Keratinocyte (primary cell): Measurements from ENCODE around the gene CSK. TPM values are rescaled to one million over a fixed set of nuclear protein-coding genes. Genes with fewer than 3 reads are reported as not detected.

Experiments used
- DNase-seq: peaks from one replicate; pipeline ENCODE4 v3.0.0-alpha.2; 2011; ENCODE audit warnings: low read depth, missing footprints, low spot score
- FAIRE-seq: peaks from 2 replicates; lab custom pipeline; 2011; peaks lifted over from hg19 to GRCh38; lab: Jason Lieb, UNC
- H2AFZ ChIP-seq: 2 replicates; pipeline ENCODE4 v1.6.0; 2012; ENCODE audit warnings: low read length, control low read depth, inconsistent platforms; ENCODE audit not compliant: control insufficient read depth
- H3K27ac ChIP-seq: 2 replicates; pipeline ENCODE4 v1.5.1; 2011; ENCODE audit warnings: low read length; ENCODE audit not compliant: control insufficient read depth, insufficient read depth
- H3K27me3 ChIP-seq: 3 replicates; pipeline ENCODE4 v1.6.0; 2011; ENCODE audit warnings: low read length; ENCODE audit not compliant: control insufficient read depth, insufficient read depth; ENCODE audit errors: extremely low read depth
- H3K36me3 ChIP-seq, 2 experiments: 2 replicates in 1 of 2; 3 replicates in 1 of 2; pipeline ENCODE4 v1.5.1; 2011; ENCODE audit warnings: low read length in 2 of 2, mild to moderate bottlenecking in 1 of 2; ENCODE audit not compliant: control insufficient read depth in 2 of 2, insufficient read depth in 2 of 2; ENCODE audit errors: extremely low read depth in 1 of 2
- H3K4me1 ChIP-seq: 3 replicates; pipeline ENCODE4 v1.5.1; 2011; ENCODE audit warnings: low read length; ENCODE audit not compliant: control insufficient read depth, insufficient read depth; ENCODE audit errors: extremely low read depth
- H3K4me2 ChIP-seq: 3 replicates; pipeline ENCODE4 v1.6.0; 2011; ENCODE audit warnings: low read depth, low read length; ENCODE audit not compliant: control insufficient read depth, insufficient read depth; ENCODE audit errors: extremely low read depth
- H3K4me3 ChIP-seq, 3 experiments: fragments of 200-600 bp in 1 of 3; sonication (generic) in 1 of 3; 2 replicates in 2 of 3; 3 replicates in 1 of 3; pipeline ENCODE4 v1.5.1; 2011 to 2016; ENCODE audit warnings: low read length in 3 of 3, mild to moderate bottlenecking in 3 of 3, control low read depth in 2 of 3, inconsistent platforms in 1 of 3, low read depth in 1 of 3, mixed read lengths in 1 of 3, mixed run types in 1 of 3, moderate library complexity in 1 of 3; ENCODE audit not compliant: control insufficient read depth in 2 of 3, insufficient read depth in 2 of 3; ENCODE audit errors: extremely low read depth in 1 of 3
- H3K79me2 ChIP-seq: 2 replicates; pipeline ENCODE4 v1.6.0; 2012; ENCODE audit warnings: low read length; ENCODE audit not compliant: control insufficient read depth, insufficient read depth
- H3K9ac ChIP-seq: 3 replicates; pipeline ENCODE4 v1.6.0; 2011; ENCODE audit warnings: low read length; ENCODE audit not compliant: control insufficient read depth, insufficient read depth; ENCODE audit errors: extremely low read depth
- H3K9me1 ChIP-seq: 3 replicates; pipeline ENCODE4 v1.6.0; 2011; ENCODE audit warnings: low read length; ENCODE audit not compliant: control insufficient read depth, insufficient read depth; ENCODE audit errors: extremely low read depth
- H3K9me3 ChIP-seq: 2 replicates; pipeline ENCODE4 v1.5.1; 2012; ENCODE audit warnings: low read depth, low read length; ENCODE audit not compliant: control insufficient read depth
- H4K20me1 ChIP-seq: 3 replicates; pipeline ENCODE4 v1.6.0; 2011; ENCODE audit warnings: low read length; ENCODE audit not compliant: control insufficient read depth, insufficient read depth; ENCODE audit errors: extremely low read depth
- CTCF ChIP-seq, 3 experiments: IDR thresholded peaks in 1 of 3; conservative IDR thresholded peaks in 1 of 3; optimal IDR thresholded peaks in 1 of 3; 2 replicates in 2 of 3; 3 replicates in 1 of 3; pipeline versions ENCODE3 to v1.5.1; 2011; ENCODE audit warnings: low read length in 3 of 3, mild to moderate bottlenecking in 3 of 3, moderate library complexity in 2 of 3, control low read depth in 1 of 3, inconsistent platforms in 1 of 3; ENCODE audit not compliant: insufficient read depth in 2 of 3; ENCODE audit errors: extremely low read depth in 1 of 3
- EZH2 ChIP-seq: IDR thresholded peaks from one replicate; pipeline ENCODE4 v1.6.1; 2012; ENCODE audit warnings: inconsistent platforms, mild to moderate bottlenecking, low read length, moderate library complexity
- dilution Hi-C: fragments of 300-500 bp; cut with MboI; formaldehyde crosslinking; loops from one replicate; pipeline ENCODE4 v1.7.0; 2020; ENCODE audit warnings: low sequenced_read_pairs; ENCODE audit not compliant: extremely low pct_ligation_motif_present
- polyA plus RNA-seq, 5 experiments: library from polyadenylated mRNA; depleted of rRNA in 3 of 5; stranded (reverse) in 3 of 5; stranded (forward) in 1 of 5; unstranded in 1 of 5; fragments of >200 nt; gene quantifications; 1 replicate in 1 of 5; 2 replicates in 3 of 5; 3 replicates in 1 of 5; pipeline versions ENCODE4 v1.2.1 to v1.2.3, GENCODE V29; 2011 to 2012; ENCODE audit warnings: missing spikeins in 2 of 5, low read depth in 1 of 5, low replicate concordance in 1 of 5

Gene CSK
- polyA plus RNA-seq, 1 donor (not counting 4 experiments of a cell fraction or from before 2014, with no cell fraction given), result 17.2 TPM

DNA sequence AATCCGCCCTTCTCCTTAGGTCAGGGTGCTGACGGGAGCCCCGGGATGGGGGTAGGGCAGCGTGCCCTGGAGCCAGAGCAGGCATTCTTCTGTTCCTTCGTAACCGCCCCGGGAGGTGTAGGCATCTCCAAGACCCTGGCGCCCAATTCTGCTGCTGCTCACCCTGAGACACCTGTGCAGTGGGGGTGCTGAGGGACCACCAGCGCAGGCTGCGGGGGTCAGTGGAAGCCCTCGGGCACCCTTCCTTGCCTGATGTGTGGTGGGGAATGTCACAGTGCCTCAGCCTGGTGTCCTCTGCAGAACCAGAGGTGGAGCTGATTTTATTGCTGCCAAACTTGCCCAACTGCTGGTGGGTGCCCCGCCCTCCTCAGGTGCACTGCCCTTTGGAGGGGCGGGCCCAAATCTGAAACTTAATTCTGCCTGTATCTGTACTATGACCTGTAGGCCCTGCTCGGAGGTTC, 7.3 kb downstream of the CSK start:
- H2AFZ ChIP-seq, result no peak overlapping the region
- TF ChIP-seq CTCF (optimal IDR thresholded peaks at IDR 0.05 in 1 of 3, IDR thresholded peaks at IDR 0.05 in 1 of 3, conservative IDR thresholded peaks at IDR 0.05 in 1 of 3; ENCODE audit: extremely low read depth in 1 of 3, insufficient read depth in 2 of 3, low read length in 3 of 3) (no peak), EZH2 (no peak)
- peak overlapping the region; percentile 46 for H3K4me2 ChIP-seq
- H3K27me3 ChIP-seq, result no peaks in the 10 kb centered on the region
- H3K9me3 ChIP-seq, result no peaks in the 10 kb centered on the region
- H3K9ac ChIP-seq, result no peak overlapping the region
- peaks cover 35% of the 10 kb centered on the region for H4K20me1 ChIP-seq
- no peak overlapping the region for H3K4me3 ChIP-seq
- no peak for FAIRE-seq
- peaks cover 88% of the 10 kb centered on the region for H3K79me2 ChIP-seq
- dilution Hi-C loops, result no loop called here
- DNase-seq, result no peak
- H3K27ac ChIP-seq, result no peak overlapping the region
- peaks cover 67% of the 10 kb centered on the region for H3K4me1 ChIP-seq
- H3K36me3 ChIP-seq, result peaks cover 3 to 10% of the 10 kb centered on the region in 2 experiments
- peaks cover 14% of the 10 kb centered on the region for H3K9me1 ChIP-seq

- FAIRE-seq, result no peak
- TF ChIP-seq CTCF (optimal IDR thresholded peaks at IDR 0.05 in 1 of 3, IDR thresholded peaks at IDR 0.05 in 1 of 3, conservative IDR thresholded peaks at IDR 0.05 in 1 of 3; ENCODE audit: extremely low read depth in 1 of 3, insufficient read depth in 2 of 3, low read length in 3 of 3) (no peak), EZH2 (no peak)
- Histone ChIP-seq H3K27me3 (no peaks in the 10 kb centered on the region), H2AFZ (no peak overlapping the region), H3K9me1 (peaks cover 14% of the 10 kb centered on the region), H4K20me1 (peaks cover 39% of the 10 kb centered on the region), H3K4me3 (no peak overlapping the region), H3K27ac (peak overlapping the region; percentile 3), H3K4me1 (peaks cover 67% of the 10 kb centered on the region), H3K4me2 (no peak overlapping the region), H3K36me3 (peaks cover 3 to 7% of the 10 kb centered on the region in 2 experiments), H3K9me3 (no peaks in the 10 kb centered on the region), H3K79me2 (peaks cover 84% of the 10 kb centered on the region), H3K9ac (no peak overlapping the region)
- no peak for DNase-seq
- dilution Hi-C loops, result no loop called here
These were observed 7.8 kb downstream of the CSK start for GRCh38 chr15:74789741-74790079.
